Loucy (cell line): Measurements from ENCODE around the gene SPACA5B.

Experiments used
- EZH2phosphoT487 ChIP-seq: fragments of 200-600 bp; IDR thresholded peaks from 2 replicates; pipeline ENCODE4 v1.6.1; 2018; ENCODE audit warnings: antibody characterized with exemption, mild to moderate bottlenecking, moderate library complexity, borderline replicate concordance
- TF ChIP-seq, protein P1 (sequence below): fragments of 200-600 bp; sonication (generic); conservative IDR thresholded peaks from 2 replicates; pipeline ENCODE4 v1.5.1; 2014; ENCODE audit warnings: mild to moderate bottlenecking, antibody characterized with exemption, low read length

DNA sequence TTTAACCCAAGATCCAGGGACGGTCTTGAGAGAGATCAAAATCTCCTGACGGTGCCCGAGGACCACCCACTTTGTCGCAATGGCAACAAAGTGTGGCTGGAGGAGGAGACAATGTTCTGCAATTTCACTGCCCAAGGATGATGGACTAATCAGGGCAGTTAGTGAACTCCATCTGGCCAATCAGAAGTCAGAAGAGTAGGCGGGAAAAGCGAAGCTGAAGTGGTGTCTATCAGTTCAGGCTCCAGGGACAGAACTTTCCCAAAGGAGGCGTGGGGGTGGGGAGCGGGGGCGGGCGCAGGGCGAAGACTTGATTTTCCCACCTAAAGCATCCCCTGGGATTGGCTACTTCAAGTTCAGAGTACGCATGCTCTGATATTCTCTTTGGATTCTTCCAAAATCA, 25.6 kb downstream of the SPACA5B start:
- TF ChIP-seq, protein P1, sequence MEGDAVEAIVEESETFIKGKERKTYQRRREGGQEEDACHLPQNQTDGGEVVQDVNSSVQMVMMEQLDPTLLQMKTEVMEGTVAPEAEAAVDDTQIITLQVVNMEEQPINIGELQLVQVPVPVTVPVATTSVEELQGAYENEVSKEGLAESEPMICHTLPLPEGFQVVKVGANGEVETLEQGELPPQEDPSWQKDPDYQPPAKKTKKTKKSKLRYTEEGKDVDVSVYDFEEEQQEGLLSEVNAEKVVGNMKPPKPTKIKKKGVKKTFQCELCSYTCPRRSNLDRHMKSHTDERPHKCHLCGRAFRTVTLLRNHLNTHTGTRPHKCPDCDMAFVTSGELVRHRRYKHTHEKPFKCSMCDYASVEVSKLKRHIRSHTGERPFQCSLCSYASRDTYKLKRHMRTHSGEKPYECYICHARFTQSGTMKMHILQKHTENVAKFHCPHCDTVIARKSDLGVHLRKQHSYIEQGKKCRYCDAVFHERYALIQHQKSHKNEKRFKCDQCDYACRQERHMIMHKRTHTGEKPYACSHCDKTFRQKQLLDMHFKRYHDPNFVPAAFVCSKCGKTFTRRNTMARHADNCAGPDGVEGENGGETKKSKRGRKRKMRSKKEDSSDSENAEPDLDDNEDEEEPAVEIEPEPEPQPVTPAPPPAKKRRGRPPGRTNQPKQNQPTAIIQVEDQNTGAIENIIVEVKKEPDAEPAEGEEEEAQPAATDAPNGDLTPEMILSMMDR: no peak
- TF ChIP-seq EZH2phosphoT487: no peak
